ENCODE measurements around the gene TRPV5. TPM values are rescaled to one million over a fixed set of nuclear protein-coding genes. Genes with fewer than 3 reads are reported as not detected.

TRPV5 gene
- total and polyA plus RNA-seq, 2 donors (not counting 1 experiment from before 2014, with no cell fraction given): not detected

GRCh38 chr7:142860968-142861367 is 72.6 kb downstream of the TRPV5 start:
- no peaks in the 10 kb centered on the region for H3K4me1 ChIP-seq (ENCODE audit: control insufficient read depth, extremely low read depth, insufficient read depth, low read length)
- no peaks in the 10 kb centered on the region for H4K20me1 ChIP-seq (ENCODE audit: control insufficient read depth, extremely low read depth, insufficient read depth, low read length)
- H3K4me2 ChIP-seq (ENCODE audit: extremely low read depth, insufficient read depth, low read length): no peak overlapping the region
- no peak overlapping the region for H3K27ac ChIP-seq (ENCODE audit: insufficient read depth, low read length)
- no peak overlapping the region for H3K9ac ChIP-seq (ENCODE audit: insufficient read depth, low read length)
- no peak overlapping the region for H2AFZ ChIP-seq (ENCODE audit: low read length)
- TF ChIP-seq, protein P1, sequence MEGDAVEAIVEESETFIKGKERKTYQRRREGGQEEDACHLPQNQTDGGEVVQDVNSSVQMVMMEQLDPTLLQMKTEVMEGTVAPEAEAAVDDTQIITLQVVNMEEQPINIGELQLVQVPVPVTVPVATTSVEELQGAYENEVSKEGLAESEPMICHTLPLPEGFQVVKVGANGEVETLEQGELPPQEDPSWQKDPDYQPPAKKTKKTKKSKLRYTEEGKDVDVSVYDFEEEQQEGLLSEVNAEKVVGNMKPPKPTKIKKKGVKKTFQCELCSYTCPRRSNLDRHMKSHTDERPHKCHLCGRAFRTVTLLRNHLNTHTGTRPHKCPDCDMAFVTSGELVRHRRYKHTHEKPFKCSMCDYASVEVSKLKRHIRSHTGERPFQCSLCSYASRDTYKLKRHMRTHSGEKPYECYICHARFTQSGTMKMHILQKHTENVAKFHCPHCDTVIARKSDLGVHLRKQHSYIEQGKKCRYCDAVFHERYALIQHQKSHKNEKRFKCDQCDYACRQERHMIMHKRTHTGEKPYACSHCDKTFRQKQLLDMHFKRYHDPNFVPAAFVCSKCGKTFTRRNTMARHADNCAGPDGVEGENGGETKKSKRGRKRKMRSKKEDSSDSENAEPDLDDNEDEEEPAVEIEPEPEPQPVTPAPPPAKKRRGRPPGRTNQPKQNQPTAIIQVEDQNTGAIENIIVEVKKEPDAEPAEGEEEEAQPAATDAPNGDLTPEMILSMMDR (conservative IDR thresholded peaks at IDR 0.05 in 1 of 2, IDR thresholded peaks at IDR 0.05 in 1 of 2; ENCODE audit: low read depth in 1 of 2, low read length in 2 of 2): no peak
- TF ChIP-seq EZH2 (IDR thresholded peaks at IDR 0.05; ENCODE audit: low read length, missing control alignments): no peak
- H3K27me3 ChIP-seq (ENCODE audit: control insufficient read depth, insufficient read depth, low read length): no peaks in the 10 kb centered on the region
- no peak for DNase-seq (ENCODE audit: low read depth in 2 of 2)
- H3K36me3 ChIP-seq (ENCODE audit: control insufficient read depth, insufficient read depth, low read length): no peaks in the 10 kb centered on the region
- no peaks in the 10 kb centered on the region for H3K79me2 ChIP-seq (ENCODE audit: control insufficient read depth, insufficient read depth, low read length)
- no peaks in the 10 kb centered on the region for H3K9me3 ChIP-seq (ENCODE audit: control insufficient read depth, insufficient read depth, low read depth, low read length)
- no peak overlapping the region for H3K4me3 ChIP-seq (replicated peaks in 1 of 4; ENCODE audit: control extremely low read depth in 1 of 4, insufficient read depth in 1 of 4, low read depth in 3 of 4, low read length in 4 of 4)

GRCh38 chr7:142859829-142860228 is 73.7 kb downstream of the TRPV5 start:
- no peak overlapping the region for H3K4me2 ChIP-seq (ENCODE audit: extremely low read depth, insufficient read depth, low read length)

DNA sequence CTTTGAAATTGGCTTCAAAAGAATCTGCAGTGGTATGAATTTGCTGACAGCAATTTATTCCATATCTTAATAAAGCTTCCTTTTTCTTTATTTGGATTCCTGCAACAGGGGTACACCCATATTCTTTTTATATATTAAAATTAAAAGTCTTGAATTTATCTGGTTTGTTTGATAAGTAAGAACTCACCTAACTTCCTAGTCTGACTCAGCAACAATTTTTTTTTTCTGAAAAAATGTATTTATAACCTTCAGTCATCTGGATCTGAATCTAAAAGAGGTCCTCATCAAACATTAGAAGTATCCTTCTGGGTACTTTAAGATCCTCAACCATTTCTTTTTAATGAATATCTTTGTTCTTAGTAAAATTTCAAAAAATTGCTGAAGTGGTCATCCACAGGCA is 74.1 kb downstream of the TRPV5 start:
- H3K9ac ChIP-seq (ENCODE audit: insufficient read depth, low read length): no peak overlapping the region
- peaks cover 2% of the 10 kb centered on the region for H3K27me3 ChIP-seq (ENCODE audit: control insufficient read depth, insufficient read depth, low read length)
- no peaks in the 10 kb centered on the region for H3K4me1 ChIP-seq (ENCODE audit: control insufficient read depth, extremely low read depth, insufficient read depth, low read length)
- no peaks in the 10 kb centered on the region for H4K20me1 ChIP-seq (ENCODE audit: control insufficient read depth, extremely low read depth, insufficient read depth, low read length)
- no peaks in the 10 kb centered on the region for H3K36me3 ChIP-seq (ENCODE audit: control insufficient read depth, insufficient read depth, low read length)
- TF ChIP-seq, protein P1 (conservative IDR thresholded peaks at IDR 0.05 in 1 of 2, IDR thresholded peaks at IDR 0.05 in 1 of 2; ENCODE audit: low read depth in 1 of 2, low read length in 2 of 2): no peak
- TF ChIP-seq EZH2 (IDR thresholded peaks at IDR 0.05; ENCODE audit: low read length, missing control alignments): no peak
- H3K4me3 ChIP-seq (replicated peaks in 1 of 4; ENCODE audit: control extremely low read depth in 1 of 4, insufficient read depth in 1 of 4, low read depth in 3 of 4, low read length in 4 of 4): no peak overlapping the region
- no peak overlapping the region for H3K4me2 ChIP-seq (ENCODE audit: extremely low read depth, insufficient read depth, low read length)
- no peaks in the 10 kb centered on the region for H3K79me2 ChIP-seq (ENCODE audit: control insufficient read depth, insufficient read depth, low read length)
- H3K9me3 ChIP-seq (ENCODE audit: control insufficient read depth, insufficient read depth, low read depth, low read length): no peaks in the 10 kb centered on the region
- no peak overlapping the region for H2AFZ ChIP-seq (ENCODE audit: low read length)
- H3K27ac ChIP-seq (ENCODE audit: insufficient read depth, low read length): no peak overlapping the region
- no peak for DNase-seq (ENCODE audit: low read depth in 2 of 2)

More at GRCh38 chr7:142859829-142860228, 73.7 kb downstream of the TRPV5 start:
- TF ChIP-seq, protein P1 (conservative IDR thresholded peaks at IDR 0.05 in 1 of 2, IDR thresholded peaks at IDR 0.05 in 1 of 2; ENCODE audit: low read depth in 1 of 2, low read length in 2 of 2): no peak
- TF ChIP-seq EZH2 (IDR thresholded peaks at IDR 0.05; ENCODE audit: low read length, missing control alignments): no peak
- Histone ChIP-seq H3K79me2 (ENCODE audit: control insufficient read depth, insufficient read depth, low read length) (no peaks in the 10 kb centered on the region), H3K36me3 (ENCODE audit: control insufficient read depth, insufficient read depth, low read length) (no peaks in the 10 kb centered on the region), H2AFZ (ENCODE audit: low read length) (no peak overlapping the region), H3K4me1 (ENCODE audit: control insufficient read depth, extremely low read depth, insufficient read depth, low read length) (no peaks in the 10 kb centered on the region), H3K27ac (ENCODE audit: insufficient read depth, low read length) (no peak overlapping the region), H3K27me3 (ENCODE audit: control insufficient read depth, insufficient read depth, low read length) (peaks cover 2% of the 10 kb centered on the region), H3K9me3 (ENCODE audit: control insufficient read depth, insufficient read depth, low read depth, low read length) (no peaks in the 10 kb centered on the region), H3K9ac (ENCODE audit: insufficient read depth, low read length) (no peak overlapping the region), H4K20me1 (ENCODE audit: control insufficient read depth, extremely low read depth, insufficient read depth, low read length) (no peaks in the 10 kb centered on the region), H3K4me3 (replicated peaks in 1 of 4; ENCODE audit: control extremely low read depth in 1 of 4, insufficient read depth in 1 of 4, low read depth in 3 of 4, low read length in 4 of 4) (no peak overlapping the region)
- DNase-seq (ENCODE audit: low read depth in 2 of 2): peak; percentile 59 to 79

Other genes with a start within 250 kb of the TRPV5 start
- gene PRSS1, start 184.3 kb downstream of the TRPV5 start, total RNA-seq: not detected in 2 replicates
- gene PRSS1, start 184.3 kb downstream of the TRPV5 start, polyA plus RNA-seq: not detected in 2 replicates
- not detected in 2 replicates for gene PRSS2, start 162.8 kb downstream of the TRPV5 start, total RNA-seq
- gene PRSS2, start 162.8 kb downstream of the TRPV5 start, polyA plus RNA-seq: not detected in 2 replicates
- 4.3 and 6.7 TPM in 2 replicates for gene EPHB6, start 78.7 kb downstream of the TRPV5 start, total RNA-seq
- 1.1 and 2.9 TPM in 2 replicates for gene EPHB6, start 78.7 kb downstream of the TRPV5 start, polyA plus RNA-seq
- gene TRPV6, start 48.0 kb downstream of the TRPV5 start, total RNA-seq: not detected in 2 replicates
- gene TRPV6, start 48.0 kb downstream of the TRPV5 start, polyA plus RNA-seq: not detected in 2 replicates
- not detected in 2 replicates for gene LLCFC1, start 5.7 kb upstream of the TRPV5 start, total RNA-seq
- gene LLCFC1, start 5.7 kb upstream of the TRPV5 start, polyA plus RNA-seq: not detected in 2 replicates
- under 0.01 TPM in 1 of 2 replicates, not detected in the other for gene KEL, start 28.6 kb upstream of the TRPV5 start, total RNA-seq
- gene KEL, start 28.6 kb upstream of the TRPV5 start, polyA plus RNA-seq: 0.05 TPM in 1 of 2 replicates, not detected in the other
- gene OR9A2, start 93.4 kb upstream of the TRPV5 start, total RNA-seq: not detected in 2 replicates
- gene OR9A2, start 93.4 kb upstream of the TRPV5 start, polyA plus RNA-seq: not detected in 2 replicates
- not detected in 2 replicates for gene OR6V1, start 118.6 kb upstream of the TRPV5 start, total RNA-seq
- not detected in 2 replicates for gene OR6V1, start 118.6 kb upstream of the TRPV5 start, polyA plus RNA-seq
- gene PIP, start 198.3 kb upstream of the TRPV5 start, total RNA-seq: not detected in 2 replicates
- gene PIP, start 198.3 kb upstream of the TRPV5 start, polyA plus RNA-seq: not detected in 2 replicates
- gene TAS2R39, start 249.7 kb upstream of the TRPV5 start, total RNA-seq: not detected in 2 replicates
- gene TAS2R39, start 249.7 kb upstream of the TRPV5 start, polyA plus RNA-seq: not detected in 2 replicates

Measured in fibroblast of lung (primary cell).